SK-N-SH treated with all-trans-retinoic acid at 6 μM for 48 hours (cell line): ENCODE measurements around the gene ELAC2.

Experiments used
- ATAC-seq: fragments of 200-7000 bp; cut with Tn5 transposase; 3 replicates; pipeline ENCODE4 v1.9.1; 2020; ENCODE audit warnings: mild to moderate bottlenecking, moderate library complexity
- ARNTL ChIP-seq: fragments of 450-650 bp; formaldehyde crosslinking; IDR thresholded peaks from 2 replicates; pipeline ENCODE4 v1.5.0; 2020; ENCODE audit warnings: low read depth, mild to moderate bottlenecking, moderate library complexity, borderline replicate concordance
- CREB5 ChIP-seq: fragments of 250-450 bp; sonication (Bioruptor Pico); IDR thresholded peaks from 2 replicates; pipeline ENCODE4 v1.5.1; 2020; ENCODE audit warnings: low read depth, mild to moderate bottlenecking, moderate library complexity
- CSDC2 ChIP-seq: fragments of 250-450 bp; sonication (Bioruptor Pico); IDR thresholded peaks from 2 replicates; pipeline ENCODE4 v1.5.0; 2020; ENCODE audit warnings: mild to moderate bottlenecking, moderate library complexity
- CSRNP3 ChIP-seq: fragments of 250-450 bp; sonication (Bioruptor Pico); IDR thresholded peaks from 2 replicates; pipeline ENCODE4 v1.5.1; 2021; ENCODE audit warnings: mild to moderate bottlenecking, moderate library complexity
- ESRRG ChIP-seq: fragments of 250-450 bp; sonication (Bioruptor Pico); IDR thresholded peaks from 2 replicates; pipeline ENCODE4 v1.6.1; 2021; ENCODE audit warnings: mild to moderate bottlenecking
- ISL1 ChIP-seq: fragments of 250-450 bp; sonication (Bioruptor Pico); IDR thresholded peaks from 2 replicates; pipeline ENCODE4 v2.1.2; 2022; ENCODE audit warnings: mild to moderate bottlenecking, moderate library complexity
- OSR1 ChIP-seq: fragments of 250-450 bp; sonication (Bioruptor Pico); IDR thresholded peaks from 2 replicates; pipeline ENCODE4 v1.8.0; 2022; ENCODE audit warnings: moderate library complexity, mild to moderate bottlenecking, inconsistent platforms
- PATZ1 ChIP-seq: fragments of 250-450 bp; sonication (Bioruptor Pico); IDR thresholded peaks from 2 replicates; pipeline ENCODE4 v1.8.0; 2020; ENCODE audit warnings: mild to moderate bottlenecking, moderate library complexity, borderline replicate concordance
- POU6F1 ChIP-seq: fragments of 250-450 bp; sonication (Bioruptor Pico); IDR thresholded peaks from 2 replicates; pipeline ENCODE4 v1.8.0; 2021; ENCODE audit warnings: low read depth, mild to moderate bottlenecking, moderate library complexity, borderline replicate concordance
- PPARA ChIP-seq: fragments of 250-450 bp; sonication (Bioruptor Pico); IDR thresholded peaks from 2 replicates; pipeline ENCODE4 v1.5.0; 2020; ENCODE audit warnings: mild to moderate bottlenecking, borderline replicate concordance
- RARB ChIP-seq: fragments of 250-450 bp; sonication (Bioruptor Pico); IDR thresholded peaks from 2 replicates; pipeline ENCODE4 v1.8.0; 2021; ENCODE audit warnings: mild to moderate bottlenecking, moderate library complexity
- SNAI2 ChIP-seq: fragments of 250-450 bp; sonication (Bioruptor Pico); IDR thresholded peaks from 2 replicates; pipeline ENCODE4 v1.5.0; 2020; ENCODE audit warnings: mild to moderate bottlenecking, moderate library complexity
- TCF4 ChIP-seq: fragments of 250-450 bp; sonication (Bioruptor Pico); IDR thresholded peaks from 2 replicates; pipeline ENCODE4 v1.8.0; 2021; ENCODE audit warnings: mild to moderate bottlenecking, moderate library complexity, borderline replicate concordance
- TOX ChIP-seq: fragments of 250-450 bp; sonication (Bioruptor Pico); IDR thresholded peaks from 2 replicates; pipeline ENCODE4 v1.8.0; 2021; ENCODE audit warnings: mild to moderate bottlenecking, moderate library complexity, borderline replicate concordance
- TSHZ2 ChIP-seq: fragments of 250-450 bp; sonication (Bioruptor Pico); IDR thresholded peaks from 2 replicates; pipeline ENCODE4 v1.5.0; 2020; ENCODE audit warnings: mild to moderate bottlenecking, moderate library complexity
- ZC3H10 ChIP-seq: fragments of 250-450 bp; sonication (Bioruptor Pico); IDR thresholded peaks from 2 replicates; pipeline ENCODE4 v1.5.1; 2021; ENCODE audit warnings: mild to moderate bottlenecking, moderate library complexity
- ZFP3 ChIP-seq: fragments of 250-450 bp; sonication (Bioruptor Pico); IDR thresholded peaks from 2 replicates; pipeline ENCODE4 v1.5.0; 2020; ENCODE audit warnings: mild to moderate bottlenecking, moderate library complexity
- ZFP30 ChIP-seq: fragments of 450-650 bp; formaldehyde crosslinking; IDR thresholded peaks from 2 replicates; pipeline ENCODE4 v1.5.0; 2022; ENCODE audit warnings: mild to moderate bottlenecking, moderate library complexity
- ZNF565 ChIP-seq: fragments of 450-650 bp; formaldehyde crosslinking; conservative IDR thresholded peaks from 2 replicates; pipeline ENCODE4 v1.5.0; 2020; ENCODE audit warnings: low read depth, mild to moderate bottlenecking, moderate library complexity
- ZNF70 ChIP-seq: fragments of 450-650 bp; formaldehyde crosslinking; IDR thresholded peaks from 2 replicates; pipeline ENCODE4 v1.5.0; 2020; ENCODE audit warnings: mild to moderate bottlenecking, moderate library complexity
- ZNF8 ChIP-seq: fragments of 450-650 bp; formaldehyde crosslinking; IDR thresholded peaks from 2 replicates; pipeline ENCODE4 v1.5.0; 2020; ENCODE audit warnings: mild to moderate bottlenecking, moderate library complexity

Gene ELAC2

GRCh38 chr17:12994341-12995074 lies 23.3 kb downstream of the ELAC2 start:
- ATAC-seq, result no peak
- TF ChIP-seq ARNTL (CRISPR knock-in tag) (no peak), CSDC2 (CRISPR knock-in tag) (no peak), TOX (CRISPR knock-in tag) (no peak), ZNF70 (no peak), OSR1 (no peak), ZNF565 (no peak), SNAI2 (no peak)

GRCh38 chr17:12993631-12994030 lies 24.2 kb downstream of the ELAC2 start:
- ATAC-seq, result no peak
- no peak for TF ChIP-seq TCF4
- no peak for TF ChIP-seq RARB (CRISPR knock-in tag)
- TF ChIP-seq CREB5 (CRISPR knock-in tag), result no peak
- no peak for TF ChIP-seq TSHZ2 (CRISPR knock-in tag)
- no peak for TF ChIP-seq CSDC2 (CRISPR knock-in tag)
- TF ChIP-seq TOX (CRISPR knock-in tag), result no peak
- TF ChIP-seq ZNF8 (CRISPR knock-in tag), result no peak
- no peak for TF ChIP-seq CSRNP3 (CRISPR knock-in tag)
- TF ChIP-seq PPARA (CRISPR knock-in tag), result no peak
- no peak for TF ChIP-seq PATZ1 (CRISPR knock-in tag)

GRCh38 chr17:12992676-12993075 lies 25.2 kb downstream of the ELAC2 start:
- ATAC-seq, result no peak
- TF ChIP-seq CSDC2 (CRISPR knock-in tag) (no peak), TSHZ2 (CRISPR knock-in tag) (no peak), ESRRG (CRISPR knock-in tag) (no peak), ZNF70 (no peak), ZFP3 (CRISPR knock-in tag) (no peak), CSRNP3 (CRISPR knock-in tag) (no peak), ISL1 (CRISPR knock-in tag) (no peak), ZC3H10 (CRISPR knock-in tag) (no peak), SNAI2 (no peak), ZFP30 (CRISPR knock-in tag) (no peak), PPARA (CRISPR knock-in tag) (no peak), ZNF8 (CRISPR knock-in tag) (no peak), POU6F1 (CRISPR knock-in tag) (no peak), RARB (CRISPR knock-in tag) (no peak), PATZ1 (CRISPR knock-in tag) (no peak)
